ENCODE data around the gene MARCHF2. TPM values are rescaled to one million over a fixed set of nuclear protein-coding genes. Genes with fewer than 3 reads are reported as not detected.
"Not testable (repeated sequence)": the region's sequence is repeated elsewhere in the genome, so short reads cannot be mapped to it uniquely, and the experiment has no call there.

MARCHF2 gene
- polyA plus RNA-seq, 2 of the 4 experiments (the other 2 are of a cell fraction), result 12.4 to 13.1 TPM

DNA sequence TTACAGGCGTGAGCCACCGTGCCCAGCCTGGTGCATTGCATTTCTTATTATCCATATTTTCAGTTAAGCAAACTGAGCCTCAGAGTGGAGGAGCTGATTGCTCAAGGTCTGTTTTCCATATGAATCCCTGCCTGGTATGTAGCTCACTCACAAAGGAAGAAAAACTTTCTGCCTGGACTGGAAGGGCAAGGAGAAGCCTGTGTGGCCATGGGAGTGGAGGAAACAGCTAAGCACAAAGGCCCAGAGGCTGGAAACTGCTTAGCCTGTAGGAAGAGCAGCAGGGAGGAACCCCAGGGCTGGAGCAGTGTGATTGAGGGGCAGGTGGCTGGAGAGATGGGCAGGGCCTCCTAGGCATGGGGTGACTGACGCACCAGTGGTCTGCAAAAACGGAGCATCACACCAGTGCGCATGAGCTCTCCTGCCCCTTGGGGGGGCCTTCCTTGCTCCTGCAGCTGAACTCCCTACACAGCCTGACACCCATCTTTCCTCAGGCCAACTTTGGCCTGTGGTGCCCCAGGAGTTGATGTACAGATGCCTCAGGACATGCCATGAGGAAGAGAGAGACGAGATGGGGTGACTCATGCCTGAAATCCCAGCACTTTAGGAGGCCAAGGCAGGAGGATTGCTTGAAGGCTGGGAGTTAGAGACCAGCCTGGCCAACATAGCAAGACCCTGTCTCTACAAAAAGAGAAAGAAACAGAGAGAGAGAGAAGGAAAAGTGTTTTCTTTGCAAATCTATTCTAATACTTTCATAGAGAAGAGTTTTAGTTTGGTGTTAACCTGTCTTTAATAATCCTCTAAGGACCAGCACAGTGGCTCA lies 28.8 kb downstream of the MARCHF2 start:
- Histone ChIP-seq H3K9me3 (no peaks in the 10 kb centered on the region), H3K4me2 (no peak overlapping the region), H3K4me1 (peaks cover 16% of the 10 kb centered on the region), H3K4me3 (no peak overlapping the region), H3K27ac (no peak overlapping the region)
- no peak for DNase-seq (ENCODE audit: low read depth in 1 of 2, low spot score in 1 of 2)
- no peak for ATAC-seq
- WGBS (ENCODE audit: missing lambda C conversion rate), result 88% methylated on average over 5 of the region's 6 CpGs
- FAIRE-seq, result no peak
- ChIA-PET POLR2A (no interaction called here), CTCF (interaction anchor here (0.8 to 3.1 kb wide), 5 partner anchors 9 to 88 kb away, joined by 3 to 8 read pairs (median 4); no protein-coding TSS in a partner anchor)
- no peak for TF ChIP-seq FOSL2 (IDR thresholded peaks at IDR 0.05)
- 0 out of 2 replicates have a peak, but pooled peaks have one; percentile 13 for TF ChIP-seq FOSL2 (CRISPR knock-in tag; IDR thresholded peaks at IDR 0.05)
- no peak for TF ChIP-seq JUNB (IDR thresholded peaks at IDR 0.05)
- TF ChIP-seq CHD2 (IDR thresholded peaks at IDR 0.05; ENCODE audit: low read length, partially characterized antibody), result no peak
- TF ChIP-seq KDM1A (IDR thresholded peaks at IDR 0.05; ENCODE audit: low read depth), result no peak
- no peak for TF ChIP-seq POLR2AphosphoS2 (conservative IDR thresholded peaks at IDR 0.05; ENCODE audit: low read length)
- TF ChIP-seq RFX5 (IDR thresholded peaks at IDR 0.05), result no peak

DNA sequence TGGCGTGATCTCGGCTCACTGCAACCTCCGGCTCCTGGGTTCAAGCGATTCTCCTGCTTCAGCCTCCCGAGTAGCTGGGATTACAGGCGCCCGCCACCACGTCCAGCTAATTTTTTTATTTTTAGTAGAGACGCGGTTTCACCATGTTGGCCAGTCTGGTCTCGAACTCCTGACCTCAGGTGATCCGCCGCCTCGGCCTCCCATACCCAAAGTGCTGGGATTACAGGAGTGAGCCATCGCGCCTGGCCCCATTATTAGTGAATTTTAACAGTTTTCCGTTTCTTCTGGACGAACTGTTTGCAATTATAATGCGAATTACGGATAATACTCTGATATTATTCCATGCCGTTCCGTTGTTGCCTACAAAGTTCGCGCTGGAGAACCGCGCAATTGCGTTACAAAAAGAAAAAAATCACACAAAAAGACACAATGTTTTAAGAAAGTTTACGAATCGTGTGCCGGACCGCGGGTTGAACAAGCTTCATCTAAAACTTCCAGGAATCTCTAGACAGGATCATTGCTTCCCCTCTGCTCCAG lies 31.1 kb downstream of the MARCHF2 start:
- ATAC-seq; FAIRE-seq; H3K9me3 ChIP-seq; DNase-seq (ENCODE audit: low read depth in 1 of 2, low spot score in 1 of 2): not testable (repeated sequence)
- Histone ChIP-seq H3K4me2 (peak overlapping the region; percentile 57), H3K4me3 (peak overlapping the region; percentile 82), H3K27ac (peak overlapping the region; percentile 63 to 99), H3K4me1 (peaks cover 32% of the 10 kb centered on the region)
- WGBS (ENCODE audit: missing lambda C conversion rate), result 28% methylated on average over 32 of the region's 32 CpGs
- CTCF ChIA-PET, result interaction anchor here (0.8 kb wide), 1 partner anchor 48 kb away, joined by 6 read pairs; no protein-coding TSS in a partner anchor
- POLR2A ChIA-PET, result interaction anchor here (0.6 to 2.3 kb wide), 13 partner anchors 12 to 141 kb away, joined by 3 to 19 read pairs (median 3); partner anchors contain the start of genes MARCHF2, RAB11B and ZNF414

DNA sequence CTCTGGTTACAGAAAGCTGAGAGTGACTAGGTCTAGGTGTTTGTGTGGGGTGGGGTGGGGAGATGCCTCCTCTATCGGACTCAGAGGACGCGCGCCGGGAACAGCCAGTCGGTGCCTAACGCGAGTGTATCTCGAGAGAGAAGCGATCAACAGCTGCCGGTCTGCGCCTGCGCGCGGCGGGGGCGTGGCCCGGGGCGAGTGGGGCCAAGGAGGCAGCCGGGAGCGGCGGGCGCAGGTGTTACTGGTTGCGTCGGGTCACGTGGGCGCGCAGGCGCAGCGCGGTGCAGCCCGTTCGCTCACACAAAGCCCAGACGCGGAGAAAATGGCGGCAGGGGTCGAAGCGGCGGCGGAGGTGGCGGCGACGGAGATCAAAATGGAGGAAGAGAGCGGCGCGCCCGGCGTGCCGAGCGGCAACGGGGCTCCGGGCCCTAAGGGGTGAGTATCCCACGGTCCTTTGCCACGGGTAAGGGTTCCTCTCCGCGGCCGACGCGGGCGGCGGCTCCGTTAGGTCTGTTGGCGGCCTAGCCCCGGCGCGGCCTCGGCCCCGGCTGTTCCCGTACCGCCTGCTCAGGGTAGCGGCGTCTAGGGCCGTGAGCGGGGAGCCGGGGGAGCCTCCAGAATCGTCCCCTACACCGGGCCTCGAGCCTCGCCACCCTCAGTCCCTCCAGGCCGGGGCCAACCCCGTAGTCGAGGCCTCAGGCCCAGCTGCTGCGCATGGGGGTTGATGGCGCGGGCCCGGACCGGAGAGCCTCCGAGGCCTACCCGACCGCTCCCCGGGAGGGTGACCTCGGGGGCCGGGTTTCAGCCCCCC lies 31.8 kb downstream of the MARCHF2 start, which contains the start of gene HNRNPM:
Gene HNRNPM (plus strand): TSS at position 299 of the 811 bp plus-strand sequence. CDS start 24 bp downstream, at position 323.
- FAIRE-seq (no peak), DNase-seq (ENCODE audit: low read depth in 1 of 2, low spot score in 1 of 2) (peak; percentile 75 to 96), ATAC-seq (peak; percentile 95)
- Histone ChIP-seq H3K27ac (peak within 1 kb of the TSS; percentile 90 to 99), H3K9me3 (no peaks in the 10 kb centered on the region), H3K4me2 (peak within 1 kb of the TSS; percentile 90), H3K4me1 (peaks cover 32% of the 10 kb centered on the region), H3K4me3 (peak within 1 kb of the TSS; percentile 82)
- peak; percentile 64 for TF ChIP-seq POLR2A (IDR thresholded peaks at IDR 0.05; ENCODE audit: low read length)
- TF ChIP-seq RNF2 (IDR thresholded peaks at IDR 0.05; ENCODE audit: borderline replicate concordance, low read depth), result no peak
- TF ChIP-seq JUN (IDR thresholded peaks at IDR 0.05), result peak; percentile 36 to 80; a peak in 4 of 5 replicates
- peak; percentile 64 for TF ChIP-seq CHD2 (IDR thresholded peaks at IDR 0.05; ENCODE audit: low read length, partially characterized antibody)
- TF ChIP-seq KDM1A (IDR thresholded peaks at IDR 0.05; ENCODE audit: low read depth), result no peak
- TF ChIP-seq, protein P1, sequence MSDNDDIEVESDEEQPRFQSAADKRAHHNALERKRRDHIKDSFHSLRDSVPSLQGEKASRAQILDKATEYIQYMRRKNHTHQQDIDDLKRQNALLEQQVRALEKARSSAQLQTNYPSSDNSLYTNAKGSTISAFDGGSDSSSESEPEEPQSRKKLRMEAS (IDR thresholded peaks at IDR 0.05), result peak; percentile 58
- TF ChIP-seq PHF8 (IDR thresholded peaks at IDR 0.05; ENCODE audit: borderline replicate concordance, low read depth), result peak; percentile 78
- TF ChIP-seq, protein P2, sequence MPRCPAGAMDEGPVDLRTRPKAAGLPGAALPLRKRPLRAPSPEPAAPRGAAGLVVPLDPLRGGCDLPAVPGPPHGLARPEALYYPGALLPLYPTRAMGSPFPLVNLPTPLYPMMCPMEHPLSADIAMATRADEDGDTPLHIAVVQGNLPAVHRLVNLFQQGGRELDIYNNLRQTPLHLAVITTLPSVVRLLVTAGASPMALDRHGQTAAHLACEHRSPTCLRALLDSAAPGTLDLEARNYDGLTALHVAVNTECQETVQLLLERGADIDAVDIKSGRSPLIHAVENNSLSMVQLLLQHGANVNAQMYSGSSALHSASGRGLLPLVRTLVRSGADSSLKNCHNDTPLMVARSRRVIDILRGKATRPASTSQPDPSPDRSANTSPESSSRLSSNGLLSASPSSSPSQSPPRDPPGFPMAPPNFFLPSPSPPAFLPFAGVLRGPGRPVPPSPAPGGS (IDR thresholded peaks at IDR 0.05), result 0 out of 3 replicates have a peak, but pooled peaks have one; percentile 59
- TF ChIP-seq KDM5A (IDR thresholded peaks at IDR 0.05), result peak; percentile 62
- TF ChIP-seq, protein P3, sequence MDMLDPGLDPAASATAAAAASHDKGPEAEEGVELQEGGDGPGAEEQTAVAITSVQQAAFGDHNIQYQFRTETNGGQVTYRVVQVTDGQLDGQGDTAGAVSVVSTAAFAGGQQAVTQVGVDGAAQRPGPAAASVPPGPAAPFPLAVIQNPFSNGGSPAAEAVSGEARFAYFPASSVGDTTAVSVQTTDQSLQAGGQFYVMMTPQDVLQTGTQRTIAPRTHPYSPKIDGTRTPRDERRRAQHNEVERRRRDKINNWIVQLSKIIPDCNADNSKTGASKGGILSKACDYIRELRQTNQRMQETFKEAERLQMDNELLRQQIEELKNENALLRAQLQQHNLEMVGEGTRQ (IDR thresholded peaks at IDR 0.05), result peak; percentile 93
- no peak for TF ChIP-seq HEYL (CRISPR knock-in tag; IDR thresholded peaks at IDR 0.05)
- TF ChIP-seq, protein P4, sequence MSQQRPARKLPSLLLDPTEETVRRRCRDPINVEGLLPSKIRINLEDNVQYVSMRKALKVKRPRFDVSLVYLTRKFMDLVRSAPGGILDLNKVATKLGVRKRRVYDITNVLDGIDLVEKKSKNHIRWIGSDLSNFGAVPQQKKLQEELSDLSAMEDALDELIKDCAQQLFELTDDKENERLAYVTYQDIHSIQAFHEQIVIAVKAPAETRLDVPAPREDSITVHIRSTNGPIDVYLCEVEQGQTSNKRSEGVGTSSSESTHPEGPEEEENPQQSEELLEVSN (IDR thresholded peaks at IDR 0.05; ENCODE audit: borderline replicate concordance, low read depth), result peak; percentile 45; the same call in 1 of the 2 replicates
- TF ChIP-seq, protein P5, sequence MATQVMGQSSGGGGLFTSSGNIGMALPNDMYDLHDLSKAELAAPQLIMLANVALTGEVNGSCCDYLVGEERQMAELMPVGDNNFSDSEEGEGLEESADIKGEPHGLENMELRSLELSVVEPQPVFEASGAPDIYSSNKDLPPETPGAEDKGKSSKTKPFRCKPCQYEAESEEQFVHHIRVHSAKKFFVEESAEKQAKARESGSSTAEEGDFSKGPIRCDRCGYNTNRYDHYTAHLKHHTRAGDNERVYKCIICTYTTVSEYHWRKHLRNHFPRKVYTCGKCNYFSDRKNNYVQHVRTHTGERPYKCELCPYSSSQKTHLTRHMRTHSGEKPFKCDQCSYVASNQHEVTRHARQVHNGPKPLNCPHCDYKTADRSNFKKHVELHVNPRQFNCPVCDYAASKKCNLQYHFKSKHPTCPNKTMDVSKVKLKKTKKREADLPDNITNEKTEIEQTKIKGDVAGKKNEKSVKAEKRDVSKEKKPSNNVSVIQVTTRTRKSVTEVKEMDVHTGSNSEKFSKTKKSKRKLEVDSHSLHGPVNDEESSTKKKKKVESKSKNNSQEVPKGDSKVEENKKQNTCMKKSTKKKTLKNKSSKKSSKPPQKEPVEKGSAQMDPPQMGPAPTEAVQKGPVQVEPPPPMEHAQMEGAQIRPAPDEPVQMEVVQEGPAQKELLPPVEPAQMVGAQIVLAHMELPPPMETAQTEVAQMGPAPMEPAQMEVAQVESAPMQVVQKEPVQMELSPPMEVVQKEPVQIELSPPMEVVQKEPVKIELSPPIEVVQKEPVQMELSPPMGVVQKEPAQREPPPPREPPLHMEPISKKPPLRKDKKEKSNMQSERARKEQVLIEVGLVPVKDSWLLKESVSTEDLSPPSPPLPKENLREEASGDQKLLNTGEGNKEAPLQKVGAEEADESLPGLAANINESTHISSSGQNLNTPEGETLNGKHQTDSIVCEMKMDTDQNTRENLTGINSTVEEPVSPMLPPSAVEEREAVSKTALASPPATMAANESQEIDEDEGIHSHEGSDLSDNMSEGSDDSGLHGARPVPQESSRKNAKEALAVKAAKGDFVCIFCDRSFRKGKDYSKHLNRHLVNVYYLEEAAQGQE (IDR thresholded peaks at IDR 0.05), result 0 out of 2 replicates have a peak, but pooled peaks have one; percentile 18
- under 1% methylated on average over 36 of the region's 93 CpGs for WGBS (ENCODE audit: missing lambda C conversion rate)
- CTCF ChIA-PET, result interaction anchor here (0.8 to 1.1 kb wide), 2 partner anchors 47 kb away, joined by 3 to 6 read pairs; no protein-coding TSS in a partner anchor
- POLR2A ChIA-PET, result interaction anchor here (0.6 to 2.3 kb wide), 13 partner anchors 11 to 140 kb away, joined by 3 to 19 read pairs (median 3); partner anchors contain the start of genes MARCHF2, RAB11B and ZNF414

Measured in A549 (cell line).